ENCODE measurements around the gene MRPS18A.

MRPS18A gene

GRCh38 chr6:43678341-43678740, 9.2 kb downstream of the MRPS18A start:
- peaks cover 10% of the 10 kb centered on the region for H4K20me1 ChIP-seq (ENCODE audit: low read depth, low read length)
- H3F3A ChIP-seq (ENCODE audit: insufficient read depth) = no peaks in the 10 kb centered on the region
- H3K9me2 ChIP-seq (replicated peaks; ENCODE audit: insufficient read depth, low read length) = no peaks in the 10 kb centered on the region
- H3K36me3 ChIP-seq (ENCODE audit: low read length) = peaks cover 14% of the 10 kb centered on the region; the same call in 1 of the 2 replicates
- H3K4me3 ChIP-seq (ENCODE audit: insufficient read depth, low read length, poor library complexity, severe bottlenecking) = no peak overlapping the region
- TF ChIP-seq CTCF (IDR thresholded peaks at IDR 0.05; ENCODE audit: insufficient read depth, low read length, poor library complexity, severe bottlenecking) (no peak), EZH2phosphoT487 (conservative IDR thresholded peaks at IDR 0.05; ENCODE audit: low read length) (no peak)
- H3K4me2 ChIP-seq (ENCODE audit: low read depth, low read length, poor library complexity, severe bottlenecking) = no peak overlapping the region
- no peaks in the 10 kb centered on the region for H3K27me3 ChIP-seq (ENCODE audit: low read length)
- H3K9ac ChIP-seq (ENCODE audit: low read length) = no peak overlapping the region
- H3K27ac ChIP-seq (ENCODE audit: low read depth, low read length) = no peak overlapping the region
- peaks cover 34% of the 10 kb centered on the region for H3K79me2 ChIP-seq (ENCODE audit: insufficient read depth, low read length)
- H3K9me3 ChIP-seq (ENCODE audit: insufficient read depth, low read length) = no peaks in the 10 kb centered on the region
- no peak overlapping the region for H2AFZ ChIP-seq (ENCODE audit: low read depth, low read length, severe bottlenecking)

- Histone ChIP-seq H3K9me2 (replicated peaks; ENCODE audit: insufficient read depth, low read length) (no peaks in the 10 kb centered on the region), H3K9me3 (ENCODE audit: insufficient read depth, low read length) (no peaks in the 10 kb centered on the region), H3K4me2 (ENCODE audit: low read depth, low read length, poor library complexity, severe bottlenecking) (no peak overlapping the region), H3K4me3 (ENCODE audit: insufficient read depth, low read length, poor library complexity, severe bottlenecking) (no peak overlapping the region), H2AFZ (ENCODE audit: low read depth, low read length, severe bottlenecking) (no peak overlapping the region), H3F3A (ENCODE audit: insufficient read depth) (no peaks in the 10 kb centered on the region), H3K79me2 (ENCODE audit: insufficient read depth, low read length) (peaks cover 28% of the 10 kb centered on the region), H4K20me1 (ENCODE audit: low read depth, low read length) (peaks cover 6% of the 10 kb centered on the region; the same call in 1 of the 2 replicates), H3K9ac (ENCODE audit: low read length) (no peak overlapping the region), H3K27ac (ENCODE audit: low read depth, low read length) (no peak overlapping the region), H3K27me3 (ENCODE audit: low read length) (no peaks in the 10 kb centered on the region), H3K36me3 (ENCODE audit: low read length) (peaks cover 14% of the 10 kb centered on the region; the same call in 1 of the 2 replicates)
- no peak for TF ChIP-seq CTCF (IDR thresholded peaks at IDR 0.05; ENCODE audit: insufficient read depth, low read length, poor library complexity, severe bottlenecking)
These were observed 9.8 kb downstream of the MRPS18A start for GRCh38 chr6:43677759-43678158.

- Histone ChIP-seq H3F3A (ENCODE audit: insufficient read depth) (no peaks in the 10 kb centered on the region), H3K9me3 (ENCODE audit: insufficient read depth, low read length) (no peaks in the 10 kb centered on the region), H3K4me2 (ENCODE audit: low read depth, low read length, poor library complexity, severe bottlenecking) (no peak overlapping the region), H3K27me3 (ENCODE audit: low read length) (no peaks in the 10 kb centered on the region), H3K27ac (ENCODE audit: low read depth, low read length) (no peak overlapping the region), H2AFZ (ENCODE audit: low read depth, low read length, severe bottlenecking) (no peak overlapping the region), H3K79me2 (ENCODE audit: insufficient read depth, low read length) (peaks cover 21% of the 10 kb centered on the region), H3K9ac (ENCODE audit: low read length) (no peak overlapping the region), H4K20me1 (ENCODE audit: low read depth, low read length) (peaks cover 6% of the 10 kb centered on the region; the same call in 1 of the 2 replicates), H3K4me3 (ENCODE audit: insufficient read depth, low read length, poor library complexity, severe bottlenecking) (no peak overlapping the region), H3K9me2 (replicated peaks; ENCODE audit: insufficient read depth, low read length) (no peaks in the 10 kb centered on the region), H3K36me3 (ENCODE audit: low read length) (peaks cover 14% of the 10 kb centered on the region; the same call in 1 of the 2 replicates)
- no peak for TF ChIP-seq CTCF (IDR thresholded peaks at IDR 0.05; ENCODE audit: insufficient read depth, low read length, poor library complexity, severe bottlenecking)
- no peak for TF ChIP-seq EZH2phosphoT487 (conservative IDR thresholded peaks at IDR 0.05; ENCODE audit: low read length)
These were observed 10.5 kb downstream of the MRPS18A start for GRCh38 chr6:43676962-43677606.
